Stimulated activated naive CD8-positive, alpha-beta T cell treated with anti-CD3 and anti-CD28 coated beads, Interleukin-15, Interleukin-2, amounts not matched to agents 100 ng/mL and 50 ng/mL, for 24 hours (primary cell): ENCODE data around the gene STK11.
A peak's percentile ranks its signal among the peaks of the same experiment; 100 is the strongest.
"Not testable (repeated sequence)": the region's sequence is repeated elsewhere in the genome, so short reads cannot be mapped to it uniquely, and the experiment has no call there.

Experiments used
- H3K27ac Mint-ChIP-seq: one replicate; pipeline ENCODE4 v1.8.0; 2021; ENCODE audit warnings: mild to moderate bottlenecking, mixed read lengths
- H3K27me3 Mint-ChIP-seq: one replicate; pipeline ENCODE4 v1.8.0; 2021; ENCODE audit warnings: mixed read lengths
- H3K36me3 Mint-ChIP-seq: one replicate; pipeline ENCODE4 v1.8.0; 2021; ENCODE audit warnings: low read depth, mixed read lengths
- H3K4me1 Mint-ChIP-seq: one replicate; pipeline ENCODE4 v1.8.0; 2021; ENCODE audit warnings: low read depth, mixed read lengths
- H3K4me3 Mint-ChIP-seq: one replicate; pipeline ENCODE4 v1.8.0; 2021; ENCODE audit warnings: mild to moderate bottlenecking, mixed read lengths
- H3K9me3 Mint-ChIP-seq: one replicate; pipeline ENCODE4 v1.8.0; 2021; ENCODE audit warnings: mixed read lengths

Gene STK11

DNA sequence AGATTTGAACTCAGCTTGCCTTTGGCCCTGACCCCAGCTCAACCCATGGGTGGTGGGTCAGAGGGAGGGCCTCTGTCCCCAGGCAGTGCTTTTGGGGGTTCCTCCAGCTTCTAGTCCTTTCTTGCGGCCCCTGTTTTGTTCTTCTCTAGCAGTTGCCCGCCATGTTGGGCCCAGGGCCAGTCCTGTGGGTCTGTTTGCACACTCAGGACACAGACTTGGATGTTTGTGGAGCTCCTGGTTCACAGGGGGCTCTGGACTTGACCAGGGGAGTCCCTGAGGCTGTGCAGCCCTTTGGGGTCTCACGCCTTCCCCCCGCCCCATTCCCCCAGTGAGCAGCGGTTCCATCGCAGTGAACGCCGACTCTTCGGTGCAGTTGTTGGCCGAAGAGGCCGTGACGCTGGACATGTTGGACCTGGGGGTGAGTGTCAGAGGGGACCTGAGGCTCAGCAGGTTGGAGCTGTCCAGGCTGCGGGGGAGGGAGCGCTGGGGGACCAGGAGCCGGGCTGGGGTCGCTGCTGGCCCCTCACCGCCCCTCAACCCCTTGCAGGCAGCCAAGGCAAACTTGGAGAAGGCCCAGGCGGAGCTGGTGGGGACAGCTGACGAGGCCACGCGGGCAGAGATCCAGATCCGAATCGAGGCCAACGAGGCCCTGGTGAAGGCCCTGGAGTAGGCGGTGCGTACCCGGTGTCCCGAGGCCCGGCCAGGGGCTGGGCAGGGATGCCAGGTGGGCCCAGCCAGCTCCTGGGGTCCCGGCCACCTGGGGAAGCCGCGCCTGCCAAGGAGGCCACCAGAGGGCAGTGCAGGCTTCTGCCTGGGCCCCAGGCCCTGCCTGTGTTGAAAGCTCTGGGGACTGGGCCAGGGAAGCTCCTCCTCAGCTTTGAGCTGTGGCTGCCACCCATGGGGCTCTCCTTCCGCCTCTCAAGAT lies 38.5 kb downstream of the STK11 start:
- peak overlapping the region; percentile 88 for H3K4me3 Mint-ChIP-seq
- no peaks in the 10 kb centered on the region for H3K27me3 Mint-ChIP-seq
- no peaks in the 10 kb centered on the region for H3K36me3 Mint-ChIP-seq
- H3K9me3 Mint-ChIP-seq: no peaks in the 10 kb centered on the region
- H3K27ac Mint-ChIP-seq: peak overlapping the region; percentile 63
- H3K4me1 Mint-ChIP-seq: peaks cover 32% of the 10 kb centered on the region

DNA sequence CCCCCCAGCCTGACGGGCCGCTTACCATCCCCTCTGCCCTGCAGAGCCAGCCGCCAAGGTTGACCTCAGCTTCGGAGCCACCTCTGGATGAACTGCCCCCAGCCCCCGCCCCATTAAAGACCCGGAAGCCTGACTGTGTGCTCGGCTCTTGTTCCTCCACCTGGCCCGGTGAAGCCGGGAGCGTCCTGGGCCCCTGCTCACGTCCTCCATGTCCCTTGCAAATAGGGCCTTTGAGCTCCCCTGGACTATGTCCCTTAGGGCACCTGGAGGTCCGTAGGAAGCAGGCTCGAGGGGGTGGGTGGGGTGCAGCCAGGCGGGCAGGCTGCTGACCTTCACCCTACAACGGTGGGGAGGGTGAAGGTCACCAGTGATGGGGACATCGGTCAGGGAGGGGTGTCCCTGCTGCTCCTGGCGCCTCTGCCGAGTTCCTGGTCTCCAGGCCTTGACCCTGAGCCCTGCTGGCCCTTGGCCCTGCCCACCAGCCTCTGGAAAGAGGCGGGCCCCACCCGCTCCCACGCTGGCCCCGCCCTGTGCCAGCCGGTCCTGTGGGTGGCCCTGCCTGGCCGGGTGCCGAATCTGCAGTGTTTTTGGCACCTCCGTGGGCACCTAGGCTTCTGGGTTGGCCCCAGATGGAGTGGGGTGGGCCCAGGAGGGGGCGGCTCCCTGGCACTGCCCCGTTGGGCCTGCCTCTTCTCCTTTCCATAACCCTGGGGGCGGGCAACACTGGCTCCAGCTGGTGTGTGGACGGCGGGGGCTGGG lies 39.3 kb downstream of the STK11 start:
- H3K4me3 Mint-ChIP-seq: peak overlapping the region; percentile 55
- H3K4me1 Mint-ChIP-seq: peaks cover 32% of the 10 kb centered on the region
- H3K9me3 Mint-ChIP-seq: no peaks in the 10 kb centered on the region
- H3K27me3 Mint-ChIP-seq: no peaks in the 10 kb centered on the region
- H3K36me3 Mint-ChIP-seq: no peaks in the 10 kb centered on the region
- peak overlapping the region; percentile 63 for H3K27ac Mint-ChIP-seq

- Mint-ChIP-seq H3K27me3 (no peaks in the 10 kb centered on the region), H3K9me3 (no peaks in the 10 kb centered on the region), H3K4me3 (no peak overlapping the region), H3K27ac (no peak overlapping the region), H3K36me3 (no peaks in the 10 kb centered on the region), H3K4me1 (peaks cover 31% of the 10 kb centered on the region)
Measured at GRCh38 chr19:1245494-1246264, 40.1 kb downstream of the STK11 start.

DNA sequence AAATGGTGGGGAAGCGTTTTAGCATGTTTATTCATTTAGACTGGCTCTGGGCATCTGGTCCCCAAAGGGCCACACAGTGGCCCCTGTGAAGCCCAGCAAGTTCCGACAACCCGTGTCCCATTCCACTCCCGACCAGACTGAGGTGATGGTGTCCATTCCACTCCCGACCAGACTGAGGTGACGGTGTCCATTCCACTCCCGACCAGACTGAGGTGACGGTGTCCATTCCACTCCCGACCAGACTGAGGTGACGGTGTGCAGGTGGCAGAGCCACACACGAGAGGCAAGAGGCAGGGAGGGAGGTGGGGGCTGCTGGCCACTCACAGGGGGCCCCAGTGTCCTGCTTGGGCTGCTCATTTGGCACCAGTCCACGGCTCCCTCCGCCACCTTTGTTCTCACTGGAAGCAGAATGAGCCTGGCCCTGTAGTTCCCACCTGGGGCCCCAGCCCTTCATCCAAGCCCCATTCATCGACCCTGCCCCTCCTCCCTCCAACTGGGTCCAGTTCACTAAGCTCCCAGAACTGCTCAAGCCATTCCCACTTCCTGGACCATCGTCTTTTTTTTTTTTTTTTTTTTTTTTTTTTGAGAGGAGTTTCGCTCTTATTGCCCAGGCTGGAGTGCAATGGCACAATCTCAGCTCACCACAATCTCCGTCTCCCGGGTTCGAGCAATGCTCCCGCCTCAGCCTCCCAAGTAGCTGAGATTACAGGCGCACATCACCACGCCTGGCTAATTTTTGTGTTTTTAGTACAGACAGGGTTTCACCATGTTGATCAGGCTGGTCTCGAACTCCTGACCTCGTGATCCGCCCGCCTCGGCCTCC lies 40.9 kb downstream of the STK11 start:
- H3K9me3 Mint-ChIP-seq, H3K27me3 Mint-ChIP-seq, H3K4me3 Mint-ChIP-seq, H3K36me3 Mint-ChIP-seq, H3K27ac Mint-ChIP-seq: not testable (repeated sequence)
- peaks cover 23% of the 10 kb centered on the region for H3K4me1 Mint-ChIP-seq

GRCh38 chr19:1247748-1248138 lies 42.2 kb downstream of the STK11 start:
- H3K4me1 Mint-ChIP-seq: peaks cover 16% of the 10 kb centered on the region
- no peaks in the 10 kb centered on the region for H3K27me3 Mint-ChIP-seq
- H3K4me3 Mint-ChIP-seq: peak overlapping the region; percentile 23
- H3K9me3 Mint-ChIP-seq: no peaks in the 10 kb centered on the region
- H3K27ac Mint-ChIP-seq: no peak overlapping the region
- peaks cover 13% of the 10 kb centered on the region for H3K36me3 Mint-ChIP-seq

DNA sequence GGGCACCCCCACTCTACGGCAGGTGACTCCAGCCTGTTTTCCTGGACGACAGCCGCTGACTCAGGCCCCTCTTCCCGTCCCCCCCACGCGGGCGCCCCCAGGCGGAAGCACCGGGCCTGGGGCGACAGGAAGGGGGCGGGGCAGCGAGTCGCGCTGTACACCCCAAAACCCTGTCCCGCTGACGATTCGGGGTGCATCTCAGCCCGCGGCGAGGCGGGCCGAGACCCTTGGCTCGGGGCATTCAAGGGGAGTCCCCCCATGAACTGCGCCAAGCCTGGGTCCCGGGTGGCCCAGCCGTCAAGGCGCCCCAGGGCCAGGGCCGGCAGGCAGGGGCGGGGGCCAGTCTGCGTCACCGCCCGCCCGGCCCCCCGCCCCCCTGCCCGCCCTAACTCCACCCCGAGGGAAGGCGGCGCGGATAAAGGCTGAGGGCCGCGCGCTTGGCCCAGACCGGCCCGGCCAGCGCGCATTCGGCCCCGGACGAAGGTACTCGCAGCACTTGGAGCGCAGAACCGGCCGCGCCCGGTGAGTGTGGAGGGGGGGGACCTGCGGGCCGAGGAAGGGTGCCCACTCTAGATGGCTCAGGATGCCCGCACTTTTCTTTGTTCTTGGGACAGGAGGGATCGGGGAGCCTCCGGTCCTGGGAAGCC lies 42.7 kb downstream of the STK11 start, which contains the start of gene MIDN:
TSS of gene MIDN (plus strand) at position 445 of the 647 bp plus-strand sequence. CDS start 1,714 bp downstream, outside the sequence.
- Mint-ChIP-seq H3K9me3 (no peaks in the 10 kb centered on the region), H3K4me3 (peak within 1 kb of the TSS; percentile 79), H3K27ac (peak within 1 kb of the TSS; percentile 77), H3K36me3 (peaks cover 14% of the 10 kb centered on the region), H3K27me3 (no peaks in the 10 kb centered on the region), H3K4me1 (peaks cover 12% of the 10 kb centered on the region)

DNA sequence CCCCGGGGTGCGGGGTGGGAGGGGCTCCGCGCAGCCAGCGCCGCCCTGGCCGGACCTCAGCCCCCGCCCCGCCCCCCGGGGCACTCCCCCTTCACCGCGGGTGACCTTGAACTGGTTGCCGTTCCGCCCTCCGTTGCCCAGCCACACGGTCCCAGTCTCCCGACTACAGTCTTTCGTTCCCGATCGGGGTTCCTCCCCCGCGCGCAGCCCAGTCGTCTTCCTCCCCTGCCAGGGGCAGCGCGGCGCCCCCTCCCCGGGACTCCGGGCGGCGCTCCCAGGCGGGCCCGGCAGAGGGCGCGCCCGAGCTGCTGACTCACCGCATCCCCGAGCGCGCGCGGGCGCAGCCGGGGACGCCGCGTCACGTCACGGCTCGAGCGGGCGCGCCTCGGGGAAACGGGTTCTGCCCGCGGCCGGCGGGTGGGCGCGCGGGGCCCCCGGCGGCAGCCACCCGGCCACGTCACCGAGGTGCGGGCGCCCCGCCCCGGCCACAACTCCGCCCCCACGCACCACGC lies 43.3 kb downstream of the STK11 start:
- Mint-ChIP-seq H3K4me3 (peak overlapping the region; percentile 79), H3K9me3 (no peaks in the 10 kb centered on the region), H3K27ac (peak overlapping the region; percentile 77), H3K4me1 (peaks cover 11% of the 10 kb centered on the region), H3K36me3 (peaks cover 17% of the 10 kb centered on the region), H3K27me3 (no peaks in the 10 kb centered on the region)

DNA sequence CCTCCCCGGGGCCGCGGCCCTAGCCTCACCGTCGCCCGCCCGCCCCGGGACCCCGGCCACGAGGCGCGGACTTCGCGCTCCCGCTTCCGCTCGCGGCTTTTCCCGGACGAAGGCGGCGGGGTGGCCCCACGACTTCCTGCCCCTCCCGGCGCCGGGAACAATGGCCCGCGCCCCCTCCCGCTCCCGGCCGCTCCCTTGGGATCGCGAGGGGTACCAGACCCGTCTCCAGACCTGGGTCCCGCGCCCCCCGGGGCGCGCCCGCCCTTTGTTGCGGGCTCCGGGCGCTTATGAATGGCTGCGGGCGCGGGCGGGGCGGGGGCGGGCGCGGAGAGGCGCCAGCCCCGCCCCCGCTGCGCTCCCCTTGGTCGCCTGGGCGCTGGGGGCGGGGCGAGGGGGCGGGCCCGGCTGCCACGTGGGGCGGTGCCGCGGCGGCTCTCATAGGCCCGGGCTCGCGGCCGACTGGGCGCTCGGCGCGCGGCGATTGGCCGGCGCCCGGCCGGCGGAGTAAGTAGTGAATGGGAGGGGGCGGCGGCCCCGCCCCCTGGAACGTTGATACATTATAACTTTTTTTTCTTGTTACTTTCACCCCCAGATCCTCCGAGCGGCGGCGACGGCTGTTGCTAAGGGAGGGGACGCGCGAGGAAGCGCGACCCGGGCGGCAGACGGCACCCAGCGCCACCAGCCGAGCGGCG lies 43.9 kb downstream of the STK11 start:
- peaks cover 18% of the 10 kb centered on the region for H3K36me3 Mint-ChIP-seq
- H3K4me1 Mint-ChIP-seq: peaks cover 11% of the 10 kb centered on the region
- H3K9me3 Mint-ChIP-seq: no peaks in the 10 kb centered on the region
- H3K27ac Mint-ChIP-seq: peak overlapping the region; percentile 71
- no peaks in the 10 kb centered on the region for H3K27me3 Mint-ChIP-seq
- peak overlapping the region; percentile 79 for H3K4me3 Mint-ChIP-seq

DNA sequence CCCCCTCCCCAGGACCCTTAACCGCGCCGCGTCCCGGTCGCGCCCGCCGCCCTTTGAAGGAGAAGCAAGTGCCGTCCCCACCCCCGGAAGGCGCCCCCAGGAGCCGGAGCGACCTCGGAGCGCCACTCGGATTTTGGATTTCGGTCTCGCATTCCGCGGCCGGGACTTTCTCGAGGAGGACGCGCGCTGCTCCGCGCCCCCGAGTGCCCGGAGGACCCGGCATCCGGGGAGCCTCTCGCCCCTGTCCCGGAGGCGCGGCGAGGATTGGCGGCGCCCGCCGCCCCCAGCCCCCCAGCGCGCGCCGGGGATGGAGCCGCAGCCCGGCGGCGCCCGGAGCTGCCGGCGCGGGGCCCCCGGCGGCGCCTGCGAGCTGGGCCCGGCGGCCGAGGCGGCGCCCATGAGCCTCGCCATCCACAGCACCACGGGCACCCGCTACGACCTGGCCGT lies 44.4 kb downstream of the STK11 start:
- Mint-ChIP-seq H3K4me3 (peak overlapping the region; percentile 79), H3K27me3 (no peaks in the 10 kb centered on the region), H3K27ac (peak overlapping the region; percentile 71), H3K4me1 (peaks cover 13% of the 10 kb centered on the region), H3K36me3 (peaks cover 23% of the 10 kb centered on the region), H3K9me3 (no peaks in the 10 kb centered on the region)

DNA sequence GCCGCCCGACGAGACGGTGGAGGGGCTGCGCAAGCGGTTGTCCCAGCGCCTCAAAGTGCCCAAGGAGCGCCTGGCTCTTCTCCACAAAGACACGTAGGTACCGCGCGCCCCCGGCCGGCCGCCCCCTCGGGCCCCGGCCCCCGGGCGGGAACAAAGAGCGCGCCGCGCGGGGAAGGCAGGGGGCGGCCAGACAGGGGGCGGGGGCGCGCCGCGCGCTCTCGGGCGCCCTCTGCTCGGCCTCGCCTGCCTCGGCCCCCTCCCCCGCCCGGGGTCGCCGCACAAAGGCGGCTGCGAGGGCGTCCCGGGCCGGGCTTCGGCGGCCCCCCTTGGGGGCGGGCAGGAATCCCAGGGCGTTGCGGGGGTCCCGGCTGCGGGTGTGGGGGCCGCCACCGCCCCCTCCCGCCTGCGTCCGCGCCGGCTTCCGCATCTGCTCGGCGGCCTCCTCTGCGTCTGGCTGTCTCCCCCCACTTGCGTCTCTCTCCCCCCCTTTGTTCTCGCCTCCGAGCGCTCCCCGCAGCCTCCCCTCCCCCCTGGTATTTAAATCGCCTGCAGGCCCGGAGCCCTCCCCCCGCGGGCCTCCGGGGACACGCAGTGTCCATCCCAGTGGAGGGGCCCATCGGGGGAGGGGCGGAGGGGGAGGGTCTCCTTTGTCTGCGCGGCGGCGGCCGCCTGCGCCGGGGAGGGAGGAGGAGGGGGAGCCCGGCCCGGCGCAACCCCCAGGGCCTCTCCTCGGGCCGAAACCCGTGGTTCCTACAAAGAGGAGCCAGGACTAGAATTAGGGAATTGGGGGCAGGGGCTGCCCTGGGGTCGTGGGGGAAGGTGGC lies 45.1 kb downstream of the STK11 start:
- no peaks in the 10 kb centered on the region for H3K9me3 Mint-ChIP-seq
- H3K36me3 Mint-ChIP-seq: peaks cover 28% of the 10 kb centered on the region
- H3K27ac Mint-ChIP-seq: peak overlapping the region; percentile 95
- H3K27me3 Mint-ChIP-seq: no peaks in the 10 kb centered on the region
- H3K4me1 Mint-ChIP-seq: peaks cover 14% of the 10 kb centered on the region
- H3K4me3 Mint-ChIP-seq: peak overlapping the region; percentile 94

- H3K4me3 Mint-ChIP-seq: peak overlapping the region; percentile 94
- peaks cover 17% of the 10 kb centered on the region for H3K4me1 Mint-ChIP-seq
- peaks cover 31% of the 10 kb centered on the region for H3K36me3 Mint-ChIP-seq
- peak overlapping the region; percentile 95 for H3K27ac Mint-ChIP-seq
- H3K27me3 Mint-ChIP-seq: no peaks in the 10 kb centered on the region
- H3K9me3 Mint-ChIP-seq: no peaks in the 10 kb centered on the region
Measured at GRCh38 chr19:1251330-1252220, 46.0 kb downstream of the STK11 start.
